ENCODE results near the gene TRPC4AP. TPM values are rescaled to one million over a fixed set of nuclear protein-coding genes. Genes with fewer than 3 reads are reported as not detected.

TRPC4AP gene
- polyA plus RNA-seq, 2 of the 4 experiments (the other 2 are of a cell fraction): 51.4 to 55.3 TPM

- FAIRE-seq (no peak), ATAC-seq (no peak), DNase-seq (ENCODE audit: low read depth in 1 of 2, low spot score in 1 of 2) (no peak)
- no peak overlapping the region for H3K4me3 ChIP-seq
- no peaks in the 10 kb centered on the region for H3K9me3 ChIP-seq
- no peak overlapping the region for H3K4me2 ChIP-seq
- CTCF ChIA-PET: interaction anchor here (1.0 to 1.7 kb wide), 2 partner anchors 18 to 44 kb away, joined by 3 to 5 read pairs; no protein-coding TSS in a partner anchor
- POLR2A ChIA-PET: no interaction called here
- H3K27ac ChIP-seq: no peak overlapping the region
- no peaks in the 10 kb centered on the region for H3K4me1 ChIP-seq
- TF ChIP-seq EP300 (IDR thresholded peaks at IDR 0.05): no peak
- TF ChIP-seq CBX2 (IDR thresholded peaks at IDR 0.05; ENCODE audit: borderline replicate concordance, low read depth): no peak
- no peak for TF ChIP-seq KDM1A (IDR thresholded peaks at IDR 0.05; ENCODE audit: low read depth)
- TF ChIP-seq E2F6 (IDR thresholded peaks at IDR 0.05; ENCODE audit: borderline replicate concordance, low read depth): no peak
- TF ChIP-seq CHD2 (IDR thresholded peaks at IDR 0.05; ENCODE audit: low read length, partially characterized antibody): no peak
- no peak for TF ChIP-seq HEYL (CRISPR knock-in tag; IDR thresholded peaks at IDR 0.05)
- TF ChIP-seq HOXB5 (CRISPR knock-in tag; IDR thresholded peaks at IDR 0.05): no peak
- no peak for TF ChIP-seq SMC3 (IDR thresholded peaks at IDR 0.05)
- no peak for TF ChIP-seq BHLHE40 (IDR thresholded peaks at IDR 0.05; ENCODE audit: low read depth, low read length)
- no peak for TF ChIP-seq JUN (IDR thresholded peaks at IDR 0.05)
- TF ChIP-seq HES2 (IDR thresholded peaks at IDR 0.05): no peak
- no peak for TF ChIP-seq RNF2 (IDR thresholded peaks at IDR 0.05; ENCODE audit: borderline replicate concordance, low read depth)
- TF ChIP-seq REST (IDR thresholded peaks at IDR 0.05): no peak
- whole genome bisulfite sequencing (ENCODE audit: missing lambda C conversion rate): 83% methylated on average over 7 of the region's 7 CpGs
Observed at GRCh38 chr20:35005463-35005961, 87.1 kb downstream of the TRPC4AP start.

- ChIA-PET POLR2A (no interaction called here), CTCF (interaction anchor here (1.0 to 4.8 kb wide), 3 partner anchors 19 to 131 kb away, joined by 3 to 30 read pairs (median 5); partner anchors contain the start of genes ACSS2 and GGT7)
- no peak overlapping the region for H3K4me2 ChIP-seq
- H3K9me3 ChIP-seq: no peaks in the 10 kb centered on the region
- DNase-seq (ENCODE audit: low read depth in 1 of 2, low spot score in 1 of 2) (no peak), ATAC-seq (no peak), FAIRE-seq (no peak)
- H3K4me1 ChIP-seq: no peaks in the 10 kb centered on the region
- H3K4me3 ChIP-seq: no peak overlapping the region
- H3K27ac ChIP-seq: no peak overlapping the region
- WGBS (ENCODE audit: missing lambda C conversion rate): 94% methylated on average over 20 of the region's 20 CpGs
- no peak for TF ChIP-seq CEBPB (IDR thresholded peaks at IDR 0.05)
- TF ChIP-seq PBX3 (IDR thresholded peaks at IDR 0.05): no peak
- TF ChIP-seq RAD21 (conservative IDR thresholded peaks at IDR 0.05 in 1 of 2, IDR thresholded peaks at IDR 0.05 in 1 of 2): no peak
- no peak for TF ChIP-seq ATOH8 (CRISPR knock-in tag; IDR thresholded peaks at IDR 0.05; ENCODE audit: low read depth)
- no peak for TF ChIP-seq MYC (IDR thresholded peaks at IDR 0.05; ENCODE audit: borderline replicate concordance, low read length)
- no peak for TF ChIP-seq HMGXB4 (CRISPR knock-in tag; IDR thresholded peaks at IDR 0.05; ENCODE audit: borderline replicate concordance)
- no peak for TF ChIP-seq KDM5A (IDR thresholded peaks at IDR 0.05)
- TF ChIP-seq BHLHE40 (IDR thresholded peaks at IDR 0.05; ENCODE audit: low read depth, low read length): no peak
- no peak for TF ChIP-seq POLR2A (IDR thresholded peaks at IDR 0.05; ENCODE audit: low read length)
- no peak for TF ChIP-seq ZC3H11A (IDR thresholded peaks at IDR 0.05)
- no peak for TF ChIP-seq HOXA7 (CRISPR knock-in tag; IDR thresholded peaks at IDR 0.05)
- TF ChIP-seq CBX2 (IDR thresholded peaks at IDR 0.05; ENCODE audit: borderline replicate concordance, low read depth): no peak
- no peak for TF ChIP-seq CHD4 (IDR thresholded peaks at IDR 0.05; ENCODE audit: borderline replicate concordance)
- no peak for TF ChIP-seq HES2 (IDR thresholded peaks at IDR 0.05)
- no peak for TF ChIP-seq BCL3 (IDR thresholded peaks at IDR 0.05)
- no peak for TF ChIP-seq FOXS1 (CRISPR knock-in tag; IDR thresholded peaks at IDR 0.05)
Observed at GRCh38 chr20:35004749-35005462, 87.7 kb downstream of the TRPC4AP start.
